Activated CD8-positive, alpha-beta memory T cell treated with anti-CD3 and anti-CD28 coated beads for 36 hours (primary cell): ENCODE results near the gene CACNA2D4. TPM values are rescaled to one million over a fixed set of nuclear protein-coding genes. Genes with fewer than 3 reads are reported as not detected.

Source experiments
- CTCF ChIA-PET: fragments of 350-600 bp; sonication (Branson Sonifier 250); formaldehyde crosslinking; loops from one replicate; lab custom pipeline; 2021; ENCODE audit warnings: antibody characterized with exemption; lab: Charles Lee
- POLR2A ChIA-PET: fragments of 350-600 bp; sonication (Branson Sonifier 250); formaldehyde crosslinking; loops from one replicate; lab custom pipeline; 2021; ENCODE audit warnings: antibody characterized with exemption; lab: Charles Lee
- total RNA-seq, 2 experiments: library from RNA; stranded (reverse); gene quantifications; one replicate each; pipeline ENCODE4 v1.2.3, GENCODE V29; 2021

CACNA2D4 gene
- total RNA-seq, 2 experiments from 2014 or later: 4.1 to 6.2 TPM

- ChIA-PET CTCF (no interaction called here), POLR2A (no interaction called here)
These were observed 8.0 kb downstream of the CACNA2D4 start for GRCh38 chr12:1910468-1910867.

DNA sequence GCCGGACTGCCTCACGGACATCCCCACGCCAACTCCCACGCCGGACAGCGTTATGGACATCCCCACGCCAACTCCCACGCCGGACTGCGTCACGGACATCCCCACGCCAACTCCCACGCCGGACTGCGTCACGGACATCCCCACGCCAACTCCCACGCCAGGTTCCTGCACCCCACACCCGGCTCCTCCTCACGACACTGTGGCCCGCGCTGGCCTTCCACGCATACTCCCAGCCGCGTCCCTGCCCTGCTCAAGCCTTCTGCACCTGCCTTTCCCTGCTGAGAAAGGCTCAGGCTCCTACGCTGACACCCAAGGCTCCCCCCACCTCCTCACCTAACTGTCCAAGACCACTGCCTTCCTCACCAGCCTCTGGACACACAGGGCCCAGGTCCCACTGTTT lies 9.7 kb downstream of the CACNA2D4 start:
- CTCF ChIA-PET: no interaction called here
- POLR2A ChIA-PET: no interaction called here

DNA sequence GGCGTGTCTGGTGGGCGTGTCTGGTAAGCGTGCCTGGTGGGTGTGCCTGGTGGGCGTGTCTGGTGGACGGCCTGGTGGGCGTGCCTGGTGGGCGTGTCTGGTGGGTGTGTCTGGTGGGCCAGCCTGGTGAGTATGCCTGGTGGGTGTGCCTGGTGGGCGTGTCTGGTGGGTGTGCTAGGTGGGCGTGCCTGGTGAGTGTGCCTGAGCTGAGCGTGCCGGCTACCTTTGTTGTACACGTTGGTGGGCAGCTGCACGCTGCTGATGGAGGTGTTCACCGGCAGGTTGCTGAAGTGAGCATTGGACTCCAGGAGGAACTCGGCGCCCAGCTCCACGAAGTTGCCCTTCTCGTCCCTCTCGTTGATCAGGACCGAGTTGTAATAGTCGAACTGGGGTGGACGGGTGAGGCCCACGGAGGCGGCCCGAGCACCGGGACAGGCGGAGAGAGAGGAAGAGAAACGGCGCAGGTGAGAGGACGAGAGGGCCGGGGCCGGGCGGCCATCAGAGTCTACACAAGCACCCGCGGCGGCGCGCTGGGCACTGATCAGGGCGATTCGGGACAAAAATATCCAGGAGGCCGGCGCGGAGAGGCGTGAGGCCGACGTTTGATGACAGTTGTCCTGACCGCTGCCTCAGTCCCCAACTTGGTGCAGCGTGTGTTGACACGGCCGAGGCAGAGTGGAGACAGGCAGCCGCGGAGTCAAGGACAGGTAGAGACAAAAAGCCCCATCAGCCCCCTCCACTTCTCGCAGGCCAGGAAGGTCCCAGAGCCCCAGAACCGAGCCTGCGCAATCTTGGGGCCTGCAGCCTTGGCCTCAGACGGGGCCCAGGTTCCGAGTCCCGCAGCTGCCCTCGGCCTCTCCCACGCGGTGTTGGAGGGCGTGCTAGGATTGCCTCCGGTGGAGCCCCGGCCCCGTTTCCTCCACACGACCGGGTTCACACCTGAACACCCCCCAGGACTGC lies 10.5 kb downstream of the CACNA2D4 start:
- POLR2A ChIA-PET: no interaction called here
- CTCF ChIA-PET: no interaction called here

DNA sequence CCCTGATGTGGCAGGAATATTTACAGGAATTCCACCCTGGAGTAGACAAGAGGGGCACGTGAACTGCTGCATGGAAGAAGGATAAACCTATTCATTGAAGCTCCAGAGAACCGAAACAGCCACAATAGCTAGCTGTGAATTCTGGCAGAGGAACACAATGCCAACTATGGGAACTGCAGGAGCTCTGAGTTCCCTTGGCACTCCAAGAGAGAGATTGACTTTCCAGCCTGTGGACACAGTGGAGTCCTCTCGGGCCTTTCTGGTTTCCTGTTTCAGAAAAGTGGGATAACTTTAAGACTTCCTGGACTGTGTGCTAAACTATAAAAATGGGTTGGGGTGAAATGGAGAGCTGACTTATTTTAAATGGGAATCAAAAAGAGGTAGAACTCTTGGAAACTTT lies 11.9 kb downstream of the CACNA2D4 start:
- CTCF ChIA-PET: no interaction called here
- POLR2A ChIA-PET: no interaction called here

DNA sequence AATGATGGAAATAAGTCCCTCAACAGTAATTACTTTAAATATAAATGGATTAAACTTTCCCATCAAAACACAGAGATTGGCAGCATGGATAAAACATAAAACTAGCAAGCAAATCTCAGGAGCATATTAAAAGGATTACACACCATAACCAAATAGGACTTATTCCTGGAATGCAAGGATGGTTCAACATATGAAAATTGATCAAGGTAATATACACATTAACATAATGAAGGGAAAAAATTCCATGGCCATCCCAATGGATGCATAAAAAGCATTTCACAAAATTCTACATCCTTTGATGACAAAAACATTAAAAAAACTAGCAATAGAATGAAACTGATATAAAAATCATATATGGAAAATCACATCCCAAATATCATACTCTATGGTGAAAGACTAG lies 13.6 kb downstream of the CACNA2D4 start:
- CTCF ChIA-PET: no interaction called here
- POLR2A ChIA-PET: no interaction called here

GRCh38 chr12:1896964-1897363 lies 21.5 kb downstream of the CACNA2D4 start:
- ChIA-PET CTCF (no interaction called here), POLR2A (no interaction called here)

GRCh38 chr12:1890810-1891209 lies 27.6 kb downstream of the CACNA2D4 start:
- ChIA-PET POLR2A (no interaction called here), CTCF (no interaction called here)

GRCh38 chr12:1890119-1890703 lies 28.2 kb downstream of the CACNA2D4 start:
- POLR2A ChIA-PET: no interaction called here
- CTCF ChIA-PET: no interaction called here

DNA sequence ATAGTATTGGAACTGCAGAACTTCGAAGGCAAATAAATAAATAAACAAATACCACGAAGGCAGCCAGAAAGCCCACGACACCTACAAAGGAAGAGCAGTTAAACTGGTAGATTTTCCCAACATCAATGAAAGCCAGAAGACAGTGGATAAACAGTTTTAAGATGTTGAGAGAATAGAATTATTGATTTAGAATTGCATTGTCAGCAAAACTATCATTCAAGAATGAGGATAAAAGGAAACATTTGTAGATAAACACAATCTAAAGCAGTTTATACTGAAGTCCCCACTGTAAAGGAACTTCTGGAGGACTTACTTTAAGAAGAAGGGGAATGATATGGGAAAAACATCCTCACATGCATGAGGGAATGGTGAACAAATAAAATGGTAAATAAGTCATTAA lies 29.5 kb downstream of the CACNA2D4 start:
- ChIA-PET POLR2A (no interaction called here), CTCF (no interaction called here)

GRCh38 chr12:1886396-1887008 lies 31.9 kb downstream of the CACNA2D4 start:
- POLR2A ChIA-PET: no interaction called here
- CTCF ChIA-PET: no interaction called here

GRCh38 chr12:1885599-1886245 lies 32.7 kb downstream of the CACNA2D4 start:
- CTCF ChIA-PET: no interaction called here

GRCh38 chr12:1885082-1885596 lies 33.3 kb downstream of the CACNA2D4 start:
- ChIA-PET CTCF (no interaction called here), POLR2A (no interaction called here)

More at GRCh38 chr12:1885599-1886245, 32.7 kb downstream of the CACNA2D4 start:
- POLR2A ChIA-PET: no interaction called here

DNA sequence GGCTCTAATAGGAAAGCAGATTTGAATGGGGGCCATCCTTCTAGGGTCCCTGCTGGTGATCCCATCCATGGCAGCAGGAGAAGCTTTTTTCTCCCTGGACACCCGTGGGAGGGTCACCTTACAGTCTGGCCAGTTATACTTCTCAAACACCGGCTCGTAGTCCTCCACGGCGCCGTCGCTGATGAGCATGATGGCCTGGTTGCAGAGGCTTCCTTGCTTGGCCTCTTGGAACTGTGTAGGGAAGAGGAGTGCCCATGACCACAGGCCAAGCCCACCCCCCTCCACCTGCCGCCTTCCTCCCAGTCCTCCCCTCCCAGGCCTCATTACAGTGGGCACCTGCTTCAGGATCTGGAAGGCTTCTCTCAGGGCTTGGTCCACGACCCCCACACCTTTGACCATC lies 33.8 kb downstream of the CACNA2D4 start:
- ChIA-PET POLR2A (no interaction called here), CTCF (no interaction called here)

DNA sequence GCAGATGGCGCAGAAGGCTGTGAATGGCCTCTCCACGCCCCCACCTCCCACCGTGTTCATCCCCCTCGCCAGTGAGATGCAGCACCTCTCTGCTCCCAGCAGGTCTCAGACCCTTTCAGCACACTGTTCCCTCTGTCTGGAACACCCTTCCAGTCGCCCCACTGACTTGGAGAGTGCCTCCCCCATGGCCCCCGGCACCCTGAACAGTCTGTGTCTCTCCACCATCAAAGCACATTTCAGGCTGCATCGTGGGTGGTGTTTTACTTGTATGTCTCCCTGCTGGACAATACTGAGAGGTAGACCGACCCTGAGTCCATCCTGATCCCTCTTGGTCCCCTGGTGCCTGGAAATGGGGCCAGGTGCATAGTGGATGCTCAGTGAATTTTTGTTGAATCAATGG lies 34.9 kb downstream of the CACNA2D4 start:
- POLR2A ChIA-PET: no interaction called here
- CTCF ChIA-PET: no interaction called here

- ChIA-PET CTCF (no interaction called here), POLR2A (no interaction called here)
These were observed 35.5 kb downstream of the CACNA2D4 start for GRCh38 chr12:1882850-1883470.

DNA sequence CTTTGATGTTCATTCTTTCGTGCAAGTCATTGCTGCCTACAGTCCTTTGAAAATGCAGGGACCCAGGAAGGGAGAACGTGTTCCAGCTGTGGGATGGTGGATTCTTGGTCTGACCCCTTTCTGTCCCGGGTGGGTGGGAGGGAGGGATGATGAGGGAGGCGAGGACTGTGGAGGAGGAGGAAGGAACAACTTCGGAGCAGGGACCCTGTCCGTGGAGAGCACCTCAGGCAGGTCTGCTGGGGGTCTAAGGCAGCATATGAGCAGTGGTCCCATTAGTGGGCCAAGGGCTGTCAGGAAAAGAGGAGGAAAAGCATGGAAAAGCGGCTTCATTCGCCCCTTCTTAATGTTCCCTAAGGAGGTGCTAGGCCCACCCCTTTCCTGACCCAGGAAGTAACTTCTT lies 36.0 kb downstream of the CACNA2D4 start:
- ChIA-PET POLR2A (no interaction called here), CTCF (no interaction called here)

DNA sequence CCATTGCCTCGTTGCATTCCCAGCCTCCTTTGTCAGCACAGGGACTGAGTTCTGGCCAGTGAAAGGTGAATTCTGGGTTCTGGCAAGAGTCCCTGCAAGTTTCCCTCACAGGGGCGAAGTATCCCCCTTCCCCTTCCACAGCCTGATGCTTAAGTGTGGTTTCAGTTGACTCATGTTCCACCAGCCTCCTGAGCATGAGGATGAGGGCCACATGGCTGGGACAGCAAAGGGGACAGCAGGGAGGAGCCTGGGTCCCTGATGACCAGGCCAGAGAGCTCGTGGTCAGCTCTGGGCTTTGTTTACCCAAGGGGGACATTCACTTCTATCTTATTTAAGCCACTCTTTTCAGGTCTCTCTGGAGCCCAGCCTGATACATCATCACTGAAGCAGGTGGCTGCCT lies 36.5 kb downstream of the CACNA2D4 start:
- POLR2A ChIA-PET: no interaction called here
- CTCF ChIA-PET: no interaction called here

DNA sequence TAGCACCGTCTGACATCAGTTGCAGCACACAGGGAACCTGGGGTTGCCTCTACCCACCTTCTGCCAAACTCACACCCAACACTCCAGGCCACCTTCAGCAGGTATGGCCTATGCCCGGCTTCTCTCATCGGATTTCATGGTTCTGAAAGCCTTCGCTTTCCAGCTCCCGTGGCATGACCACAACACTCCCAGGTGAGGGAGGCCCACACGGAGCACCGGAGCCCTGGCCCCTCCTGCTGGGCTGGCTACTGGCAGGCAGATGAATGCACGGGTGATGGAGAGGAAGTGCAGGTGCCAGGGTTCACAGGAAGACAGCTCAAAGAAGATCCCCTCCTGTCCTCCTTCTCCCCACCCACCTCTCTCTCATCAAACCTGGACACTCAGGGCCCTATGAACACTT lies 37.2 kb downstream of the CACNA2D4 start:
- ChIA-PET CTCF (no interaction called here), POLR2A (no interaction called here)

DNA sequence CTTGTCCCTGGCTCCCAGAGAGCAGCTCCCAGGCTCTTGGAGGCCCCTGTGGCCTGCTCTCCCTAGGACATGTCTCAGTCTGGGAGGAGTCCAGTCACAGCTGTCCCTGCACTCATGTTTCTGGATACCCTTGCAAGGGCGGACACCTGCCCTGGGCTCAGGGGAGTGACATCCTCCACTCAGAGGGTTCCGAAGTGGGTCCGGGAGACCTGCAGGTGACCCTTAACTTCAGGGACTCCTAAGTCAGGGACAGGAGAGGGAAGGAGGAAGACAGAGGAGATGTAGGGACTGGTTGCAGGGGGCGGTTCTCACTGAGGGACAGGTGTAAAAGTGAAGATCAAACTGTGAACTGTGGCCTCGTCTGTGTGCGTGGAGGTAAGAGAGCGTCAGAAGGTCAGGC lies 37.6 kb downstream of the CACNA2D4 start:
- CTCF ChIA-PET: no interaction called here

More for the DNA sequence above, 37.6 kb downstream of the CACNA2D4 start:
- POLR2A ChIA-PET: no interaction called here
